Stimulated activated naive B cell treated with anti-CD40 and anti-IgM and Interleukin-4, amounts not matched to agents 10 μg/mL and 1 μg/mL and 100 μg/mL, for 72 hours (primary cell): ENCODE results near the gene SEC14L6.
"Not testable (repeated sequence)": the region's sequence is repeated elsewhere in the genome, so short reads cannot be mapped to it uniquely, and the experiment has no call there.

Experiments used
- ATAC-seq, 2 donors: fragments of 150-1000 bp; cut with Tn5 transposase; replicated peaks; 2 replicates each; pipeline ENCODE4 v1.10.0; 2021; ENCODE audit warnings: moderate library complexity in 1 of 2
- DNase-seq: peaks from one replicate; pipeline ENCODE4 v3.0.0; 2021
- H3K27ac Mint-ChIP-seq: one replicate; pipeline ENCODE4 v1.8.0; 2022; ENCODE audit warnings: mild to moderate bottlenecking, mixed read lengths
- H3K27me3 Mint-ChIP-seq, 2 donors: one replicate each; pipeline ENCODE4 v1.8.0; 2022; ENCODE audit warnings: mixed read lengths in 2 of 2
- H3K36me3 Mint-ChIP-seq, 2 donors: one replicate each; pipeline ENCODE4 v1.8.0; 2022; ENCODE audit warnings: mixed read lengths in 2 of 2, mild to moderate bottlenecking in 1 of 2
- H3K4me1 Mint-ChIP-seq, 2 donors: one replicate each; pipeline ENCODE4 v1.8.0; 2022; ENCODE audit warnings: mixed read lengths in 2 of 2, mild to moderate bottlenecking in 1 of 2
- H3K4me3 Mint-ChIP-seq, 2 donors: one replicate each; pipeline ENCODE4 v1.8.0; 2022; ENCODE audit warnings: mild to moderate bottlenecking in 2 of 2, mixed read lengths in 2 of 2, moderate library complexity in 1 of 2
- H3K9me3 Mint-ChIP-seq, 2 donors: one replicate each; pipeline ENCODE4 v1.8.0; 2022; ENCODE audit warnings: mixed read lengths in 2 of 2, mild to moderate bottlenecking in 1 of 2

Gene SEC14L6

DNA sequence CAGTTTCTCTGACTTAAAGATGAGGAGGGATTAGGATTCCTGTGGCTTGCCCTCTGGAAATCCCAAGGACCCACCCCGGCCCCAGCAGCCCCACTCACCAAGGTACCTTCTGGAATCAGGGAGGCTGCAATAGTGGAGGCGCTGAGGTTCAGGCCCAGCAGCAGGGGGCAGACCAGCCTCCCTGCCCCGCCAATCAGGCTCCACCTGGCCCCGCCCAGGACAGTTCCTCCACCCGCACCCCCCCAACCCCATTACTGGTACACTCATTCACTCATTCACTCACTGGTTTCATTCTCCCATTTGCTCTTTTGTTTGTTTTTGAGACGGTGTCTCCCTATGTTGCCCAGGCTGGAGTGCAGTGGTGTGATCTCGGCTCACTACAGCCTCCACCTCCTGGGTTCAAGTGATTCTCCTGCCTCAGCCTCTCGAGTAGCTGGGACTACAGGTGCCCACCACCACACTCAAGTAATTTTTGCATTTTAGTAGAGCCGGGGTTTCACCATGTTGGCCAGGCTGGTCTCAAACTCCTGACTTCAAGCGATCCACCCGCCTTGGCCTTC is 14.2 kb upstream of the SEC14L6 start:
- not testable (repeated sequence) for H3K36me3 Mint-ChIP-seq, H3K9me3 Mint-ChIP-seq, H3K27me3 Mint-ChIP-seq, H3K27ac Mint-ChIP-seq, H3K4me1 Mint-ChIP-seq, DNase-seq, H3K4me3 Mint-ChIP-seq
- ATAC-seq = peak; percentile 34 to 38

DNA sequence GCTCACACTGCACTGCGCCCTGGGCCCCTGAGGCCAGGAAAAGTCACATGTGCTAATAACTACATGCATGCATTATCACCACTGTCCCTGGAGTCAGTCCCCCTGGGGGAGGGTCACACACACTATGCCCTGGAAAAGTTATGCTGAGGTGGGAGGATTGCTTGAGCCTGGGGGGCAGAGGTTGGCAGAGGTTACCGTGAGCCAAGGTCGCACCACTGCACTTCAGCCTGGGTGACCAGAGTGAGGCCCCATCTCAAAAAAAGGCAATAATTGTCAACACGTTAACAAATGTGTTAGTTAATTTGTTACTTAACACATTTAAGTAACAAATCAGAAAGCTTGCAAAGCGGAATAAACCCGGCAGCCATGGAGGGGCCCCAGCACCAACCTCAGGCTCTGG is 13.3 kb upstream of the SEC14L6 start:
- DNase-seq = no peak
- no peak for ATAC-seq
- Mint-ChIP-seq H3K4me3 (no peak overlapping the region), H3K36me3 (peaks cover 0 to 3% of the 10 kb centered on the region in 2 donors), H3K9me3 (no peaks in the 10 kb centered on the region), H3K27me3 (peaks cover 0 to 8% of the 10 kb centered on the region in 2 donors), H3K4me1 (no peaks in the 10 kb centered on the region), H3K27ac (no peak overlapping the region)

DNA sequence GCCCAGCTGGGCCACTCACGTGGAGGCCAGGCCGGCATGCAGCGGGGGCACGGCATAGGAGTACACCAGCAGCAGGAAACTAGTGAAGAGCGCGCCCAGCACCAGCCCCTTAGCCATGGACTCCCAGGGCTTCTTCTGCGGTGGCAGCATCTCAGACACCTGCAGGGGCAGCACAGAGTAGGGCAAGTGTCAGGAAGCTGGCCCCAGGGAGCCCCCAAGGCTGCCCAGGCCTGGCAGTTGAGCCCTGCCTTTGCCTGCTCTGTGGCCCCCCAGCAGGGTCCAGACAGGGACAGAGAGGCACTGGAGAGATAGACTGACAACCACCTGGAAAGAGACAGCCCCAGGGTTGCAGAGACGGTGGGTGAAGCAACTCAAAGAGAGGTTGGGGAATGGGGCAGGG is 10.7 kb upstream of the SEC14L6 start:
- H3K27ac Mint-ChIP-seq = no peak overlapping the region
- ATAC-seq = no peak

DNA sequence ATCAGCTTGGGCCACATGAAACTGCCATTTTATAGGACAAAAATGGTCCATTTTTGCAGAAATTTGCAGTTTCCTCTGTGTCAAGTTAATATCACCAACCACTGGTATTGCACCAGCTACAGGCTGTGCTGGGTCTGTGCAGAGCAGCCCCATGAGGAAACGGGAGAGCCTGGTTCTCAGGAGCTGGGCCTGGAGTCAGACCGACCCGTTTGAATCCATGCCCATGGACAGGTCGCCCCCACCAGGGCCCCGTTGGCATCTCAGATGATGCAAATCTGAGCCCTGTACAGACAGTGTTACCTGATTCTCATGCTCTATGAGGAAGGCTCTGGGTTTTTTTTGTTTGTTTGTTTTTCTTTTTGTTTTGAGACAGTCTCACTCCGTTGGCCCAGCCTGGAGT is 9.8 kb upstream of the SEC14L6 start:
- Mint-ChIP-seq H3K27me3 (peaks cover 0 to 4% of the 10 kb centered on the region in 2 donors), H3K36me3 (peaks cover 0 to 3% of the 10 kb centered on the region in 2 donors), H3K4me1 (no peaks in the 10 kb centered on the region), H3K9me3 (no peaks in the 10 kb centered on the region), H3K27ac (no peak overlapping the region), H3K4me3 (no peak overlapping the region)
- peak in 1 of 2 donors; percentile 42 for ATAC-seq
- DNase-seq = no peak

More for the DNA sequence above, 10.7 kb upstream of the SEC14L6 start:
- H3K9me3 Mint-ChIP-seq = no peaks in the 10 kb centered on the region
- no peaks in the 10 kb centered on the region for H3K4me1 Mint-ChIP-seq
- H3K4me3 Mint-ChIP-seq = no peak overlapping the region
- DNase-seq = no peak
- peaks cover 0 to 8% of the 10 kb centered on the region in 2 donors for H3K27me3 Mint-ChIP-seq
- peaks cover 0 to 3% of the 10 kb centered on the region in 2 donors for H3K36me3 Mint-ChIP-seq

DNA sequence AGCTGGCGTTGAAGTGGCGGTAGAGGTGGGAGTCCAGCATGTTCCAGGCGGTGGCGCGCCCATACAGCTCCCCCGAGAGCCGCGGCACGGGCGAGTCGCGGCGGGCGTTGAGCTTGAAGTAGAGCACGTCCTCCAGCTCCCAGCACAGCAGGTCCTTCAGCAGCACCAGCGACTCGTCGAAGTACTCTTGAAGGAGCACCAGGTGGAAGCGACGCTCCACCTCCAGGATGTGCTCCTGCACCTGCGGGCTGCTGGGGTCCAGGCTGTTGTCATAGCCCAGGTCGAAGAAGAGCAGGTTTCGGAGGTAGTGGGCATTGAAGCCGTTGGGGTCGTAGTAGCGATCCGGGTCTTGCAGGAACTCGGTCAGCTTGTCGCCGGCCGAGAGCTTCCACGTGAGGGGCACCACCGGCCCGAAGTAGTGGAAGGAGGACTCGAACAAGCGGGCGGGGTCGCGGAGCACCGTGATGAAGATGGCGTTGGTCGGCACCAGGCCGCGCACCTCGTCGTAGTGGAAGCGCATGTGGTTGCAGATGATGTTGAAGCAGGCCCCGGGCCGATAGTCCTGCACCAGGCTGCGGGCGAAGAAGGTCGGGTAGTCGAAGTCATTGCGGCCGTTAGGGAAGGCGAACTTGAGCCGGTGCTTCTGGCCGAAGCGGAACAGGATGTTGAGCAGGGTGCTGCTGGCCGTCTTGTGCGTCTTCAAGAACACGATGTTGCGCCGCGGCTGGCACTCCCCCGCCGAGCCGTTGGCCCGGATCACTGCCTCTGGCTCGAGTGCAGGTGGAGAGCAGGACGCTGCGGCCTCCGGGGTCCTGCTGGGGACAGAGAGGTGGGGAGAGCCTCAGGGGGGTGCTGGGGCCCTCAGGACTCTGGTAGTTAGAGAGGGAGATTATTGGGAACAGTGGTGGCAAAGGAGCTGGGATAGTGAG is 9.0 kb upstream of the SEC14L6 start:
- no peak for ATAC-seq
- no peaks in the 10 kb centered on the region for H3K4me1 Mint-ChIP-seq
- no peaks in the 10 kb centered on the region for H3K9me3 Mint-ChIP-seq
- H3K27ac Mint-ChIP-seq = no peak overlapping the region
- no peaks in the 10 kb centered on the region for H3K27me3 Mint-ChIP-seq
- peaks cover 0 to 3% of the 10 kb centered on the region in 2 donors for H3K36me3 Mint-ChIP-seq
- H3K4me3 Mint-ChIP-seq = no peak overlapping the region
- DNase-seq = no peak

DNA sequence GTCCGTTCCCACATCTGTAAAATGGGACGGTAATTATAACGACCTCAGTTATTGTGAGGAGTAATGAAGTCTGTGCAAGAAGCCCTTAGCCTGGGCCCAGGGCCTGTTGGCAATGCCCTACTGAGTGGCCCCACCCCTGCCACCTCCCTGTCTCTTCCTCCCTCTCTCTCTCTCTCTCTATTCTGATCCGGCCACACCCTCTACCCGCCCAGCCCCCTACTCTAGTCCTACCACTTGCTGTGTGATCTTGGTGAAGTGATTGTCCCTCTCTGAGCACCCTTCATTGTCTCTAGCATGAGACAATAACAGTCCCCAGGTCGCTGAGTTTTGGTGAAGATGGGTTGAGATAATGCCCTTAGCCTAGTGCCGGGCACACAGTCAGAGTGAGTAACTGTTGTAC is 7.4 kb upstream of the SEC14L6 start:
- H3K36me3 Mint-ChIP-seq = peaks cover 0 to 3% of the 10 kb centered on the region in 2 donors
- peaks cover 0 to 12% of the 10 kb centered on the region in 2 donors for H3K27me3 Mint-ChIP-seq
- ATAC-seq (no peak), DNase-seq (no peak)
- no peak overlapping the region for H3K27ac Mint-ChIP-seq
- no peaks in the 10 kb centered on the region for H3K4me1 Mint-ChIP-seq
- no peaks in the 10 kb centered on the region for H3K9me3 Mint-ChIP-seq
- H3K4me3 Mint-ChIP-seq = no peak overlapping the region

DNA sequence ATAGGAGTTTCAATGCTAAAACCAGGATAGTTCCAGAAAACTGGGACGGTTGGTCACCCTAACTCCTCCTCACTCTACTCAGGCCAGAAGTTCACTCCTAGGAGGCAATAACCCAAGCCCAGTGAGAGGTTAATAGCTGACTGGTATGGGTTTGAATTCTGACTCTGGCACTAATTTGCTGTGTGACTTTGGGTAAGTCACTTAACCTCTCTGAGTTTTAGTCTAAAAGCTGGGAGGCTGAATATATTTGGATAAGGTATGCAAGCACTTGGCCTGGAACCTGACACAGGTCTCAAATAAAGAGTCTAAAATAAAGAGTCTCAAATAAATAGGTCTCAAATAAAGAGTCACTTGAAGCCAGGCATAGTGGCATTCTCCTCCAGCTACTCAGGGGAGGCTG is 6.2 kb upstream of the SEC14L6 start:
- Mint-ChIP-seq H3K4me3 (no peak overlapping the region), H3K27ac (no peak overlapping the region), H3K9me3 (no peaks in the 10 kb centered on the region), H3K36me3 (peaks cover 0 to 3% of the 10 kb centered on the region in 2 donors), H3K27me3 (peaks cover 6 to 21% of the 10 kb centered on the region in 2 donors), H3K4me1 (no peaks in the 10 kb centered on the region)
- DNase-seq (no peak), ATAC-seq (no peak)

DNA sequence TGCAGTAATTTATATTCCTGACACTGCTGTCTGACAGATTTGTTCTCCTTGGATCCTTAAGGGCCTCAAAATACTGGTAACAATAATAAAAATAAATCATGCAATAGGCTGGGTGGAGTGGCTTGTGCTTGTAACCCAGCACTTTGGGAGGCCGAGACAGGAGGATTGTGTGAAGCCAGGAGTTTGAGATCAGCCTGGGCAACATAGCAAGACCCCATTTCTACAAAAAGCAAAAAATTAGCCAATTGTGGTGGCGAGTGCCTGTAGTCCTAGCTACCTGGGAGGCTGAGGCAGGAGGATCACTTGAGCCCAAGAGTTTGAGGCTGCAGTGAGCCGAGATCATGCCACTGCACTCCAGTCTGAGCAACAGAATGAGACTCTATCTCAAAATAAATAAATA is 5.3 kb upstream of the SEC14L6 start:
- not testable (repeated sequence) for H3K36me3 Mint-ChIP-seq, H3K4me3 Mint-ChIP-seq, DNase-seq, H3K9me3 Mint-ChIP-seq, H3K4me1 Mint-ChIP-seq, H3K27ac Mint-ChIP-seq, ATAC-seq
- H3K27me3 Mint-ChIP-seq = peaks cover 12 to 24% of the 10 kb centered on the region in 2 donors

DNA sequence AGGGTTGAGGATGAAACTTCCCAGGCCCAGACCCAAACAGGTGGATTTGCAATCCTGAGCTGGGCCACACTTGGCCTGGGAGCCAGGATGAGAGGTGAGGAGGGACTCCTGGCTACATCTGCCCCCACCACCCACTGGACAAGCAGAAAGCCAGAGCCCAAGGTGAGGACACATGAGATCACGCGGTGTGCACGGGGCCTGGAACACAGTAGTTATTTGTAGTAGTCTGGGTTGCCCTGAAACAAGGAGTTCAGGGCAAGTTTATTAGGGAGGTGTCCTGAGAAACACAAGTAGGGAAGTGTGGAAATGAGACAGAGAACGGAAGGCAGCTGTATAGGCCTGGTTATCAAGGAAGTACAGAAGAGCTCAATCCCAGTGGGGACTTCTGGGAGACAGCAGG is 647 bp upstream of the SEC14L6 start:
- H3K9me3 Mint-ChIP-seq = no peaks in the 10 kb centered on the region
- peaks cover 44 to 59% of the 10 kb centered on the region in 2 donors for H3K27me3 Mint-ChIP-seq

DNA sequence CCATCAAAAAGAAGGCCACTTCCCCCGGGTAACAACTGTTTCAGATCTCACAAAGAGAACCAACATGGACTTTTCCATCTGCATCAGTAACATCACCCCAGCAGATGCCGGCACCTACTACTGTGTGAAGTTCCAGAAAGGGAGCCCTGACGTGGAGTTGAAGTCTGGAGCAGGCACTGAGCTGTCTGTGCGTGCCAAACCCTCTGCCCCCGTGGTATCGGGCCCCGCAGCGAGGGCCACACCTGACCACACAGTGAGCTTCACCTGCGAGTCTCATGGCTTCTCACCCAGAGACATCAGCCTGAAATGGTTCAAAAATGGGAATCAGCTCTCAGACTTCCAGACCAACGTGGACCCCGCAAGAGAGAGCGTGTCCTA is 3.7 kb downstream of the SEC14L6 start:
- no peak overlapping the region for H3K27ac Mint-ChIP-seq
- DNase-seq (no peak), ATAC-seq (no peak)
- H3K4me3 Mint-ChIP-seq = peak overlapping the region in 1 of 2 donors; percentile 30
- no peaks in the 10 kb centered on the region for H3K9me3 Mint-ChIP-seq
- peaks cover 51 to 59% of the 10 kb centered on the region in 2 donors for H3K27me3 Mint-ChIP-seq
- no peaks in the 10 kb centered on the region for H3K4me1 Mint-ChIP-seq
- no peaks in the 10 kb centered on the region for H3K36me3 Mint-ChIP-seq

More for the DNA sequence above, 647 bp upstream of the SEC14L6 start:
- Mint-ChIP-seq H3K27ac (no peak overlapping the region), H3K4me1 (no peaks in the 10 kb centered on the region), H3K36me3 (no peaks in the 10 kb centered on the region), H3K4me3 (no peak overlapping the region)
- ATAC-seq (no peak), DNase-seq (no peak)

DNA sequence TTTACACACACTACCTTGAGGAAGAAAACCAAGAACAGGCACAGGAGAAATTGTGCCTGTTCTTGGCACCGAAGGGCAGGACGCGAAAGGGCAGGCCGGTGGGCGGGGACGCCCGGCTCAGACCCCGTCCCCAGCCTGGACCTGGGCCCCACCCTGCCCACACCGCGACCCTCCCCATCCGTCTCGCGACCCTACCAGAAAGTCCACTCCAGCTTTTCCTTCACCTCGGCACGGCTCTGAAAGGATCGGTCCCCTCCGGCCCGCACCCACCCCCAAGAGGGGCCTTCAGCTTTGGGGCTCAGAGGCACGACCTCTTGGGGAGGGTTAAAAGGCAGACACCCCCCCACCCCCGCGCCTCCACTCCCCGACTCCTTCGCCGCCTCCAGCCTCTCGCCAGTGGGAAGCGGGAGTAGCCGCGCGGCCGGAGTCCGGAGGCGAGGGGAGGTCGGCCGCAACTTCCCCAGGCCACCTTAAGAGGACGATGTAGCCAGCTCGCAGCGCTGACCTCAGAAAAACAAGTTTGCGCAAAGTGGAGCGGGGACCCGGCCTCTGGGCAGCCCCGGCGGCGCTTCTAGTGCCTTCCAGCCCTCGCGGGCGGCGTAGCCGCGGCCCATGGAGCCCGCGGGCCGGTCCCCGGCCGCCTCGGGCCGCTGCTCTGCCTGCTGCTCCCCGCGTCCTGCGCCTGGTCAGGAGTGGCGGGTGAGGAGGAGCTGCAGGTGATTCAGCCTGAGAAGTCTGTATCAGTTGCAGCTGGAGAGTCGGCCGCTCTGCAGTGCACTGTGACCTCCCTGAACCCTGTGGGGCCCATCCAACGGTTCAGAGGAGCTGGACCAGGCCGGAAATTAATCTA is 4.4 kb downstream of the SEC14L6 start:
- Mint-ChIP-seq H3K4me1 (no peaks in the 10 kb centered on the region), H3K9me3 (no peaks in the 10 kb centered on the region), H3K27me3 (peaks cover 49 to 65% of the 10 kb centered on the region in 2 donors), H3K27ac (no peak overlapping the region), H3K36me3 (no peaks in the 10 kb centered on the region), H3K4me3 (no peak overlapping the region)
- DNase-seq = no peak
- peak in 1 of 2 donors; percentile 16 for ATAC-seq

DNA sequence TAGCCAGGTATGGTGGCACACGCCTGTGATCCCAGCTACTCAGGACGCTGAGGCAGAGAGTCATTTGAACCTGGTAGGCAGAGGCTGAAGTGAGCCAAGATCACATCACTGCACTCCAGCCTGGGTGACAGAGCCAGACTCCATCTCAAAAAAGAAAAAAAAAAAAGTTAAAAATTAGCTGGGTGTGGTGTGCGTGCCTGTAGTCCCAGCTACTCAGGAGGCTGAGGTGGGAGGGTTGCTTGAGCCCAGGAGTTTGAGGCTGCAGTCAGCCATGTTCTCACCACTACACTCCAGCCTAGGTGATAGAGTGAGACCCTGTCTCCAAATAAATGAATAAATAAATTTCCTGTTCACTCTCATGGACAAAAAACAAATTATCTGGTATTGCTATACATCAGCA is 5.0 kb downstream of the SEC14L6 start:
- not testable (repeated sequence) for ATAC-seq, H3K9me3 Mint-ChIP-seq, H3K36me3 Mint-ChIP-seq, H3K4me1 Mint-ChIP-seq, H3K4me3 Mint-ChIP-seq, DNase-seq, H3K27ac Mint-ChIP-seq
- H3K27me3 Mint-ChIP-seq = peaks cover 43 to 61% of the 10 kb centered on the region in 2 donors

DNA sequence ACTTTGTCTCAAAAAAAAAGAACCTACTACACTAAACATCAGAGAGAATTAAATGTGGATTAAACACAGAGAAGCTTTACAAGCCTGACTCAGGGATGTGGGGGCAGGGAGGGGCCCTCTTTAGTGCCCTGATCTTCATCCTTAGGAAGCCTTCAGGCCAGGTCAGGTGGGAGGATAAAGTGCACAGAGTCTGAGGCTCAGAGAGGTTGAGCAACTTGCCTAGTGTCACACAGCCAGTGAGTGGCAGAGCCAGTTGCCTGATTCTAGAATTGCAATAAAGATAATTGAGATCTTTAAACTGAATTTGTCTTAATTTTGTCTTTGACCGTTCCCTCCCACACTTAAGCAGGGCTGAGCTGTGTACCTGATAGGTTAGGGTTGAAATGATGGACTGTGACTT is 7.2 kb downstream of the SEC14L6 start:
- Mint-ChIP-seq H3K27me3 (peaks cover 34 to 49% of the 10 kb centered on the region in 2 donors), H3K36me3 (no peaks in the 10 kb centered on the region), H3K4me3 (no peak overlapping the region), H3K9me3 (no peaks in the 10 kb centered on the region), H3K4me1 (peaks cover 3 to 12% of the 10 kb centered on the region in 2 donors), H3K27ac (no peak overlapping the region)
- no peak for DNase-seq
- no peak for ATAC-seq

DNA sequence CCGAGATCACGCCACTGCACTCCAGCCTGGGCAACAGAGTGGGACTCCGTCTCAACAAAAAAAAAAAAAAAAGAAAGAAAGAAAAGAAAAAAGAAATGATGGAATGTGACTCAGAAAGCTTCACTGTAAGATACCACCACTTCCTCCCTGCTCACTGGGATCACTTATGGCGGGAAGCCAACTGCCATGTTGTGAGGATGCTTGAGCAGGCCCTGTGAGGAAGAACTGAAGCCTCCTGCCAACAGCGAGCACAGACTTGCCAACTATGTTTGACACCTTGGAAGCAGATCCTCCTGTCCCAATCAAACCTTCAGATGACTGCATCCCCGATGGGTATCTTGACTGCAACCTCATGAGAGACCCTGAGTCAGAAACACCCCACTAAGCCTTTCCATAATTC is 8.3 kb downstream of the SEC14L6 start:
- H3K36me3 Mint-ChIP-seq = no peaks in the 10 kb centered on the region
- H3K27me3 Mint-ChIP-seq = peaks cover 28 to 39% of the 10 kb centered on the region in 2 donors
- H3K9me3 Mint-ChIP-seq = no peaks in the 10 kb centered on the region
- no peak for DNase-seq
- peaks cover 3 to 12% of the 10 kb centered on the region in 2 donors for H3K4me1 Mint-ChIP-seq
- H3K27ac Mint-ChIP-seq = no peak overlapping the region
- no peak for ATAC-seq
- no peak overlapping the region for H3K4me3 Mint-ChIP-seq
